ENCODE data around the gene AP2A2.
"Not testable (repeated sequence)": the region's sequence is repeated elsewhere in the genome, so short reads cannot be mapped to it uniquely, and the experiment has no call there.

AP2A2 gene

GRCh38 chr11:975376-975775 is 49.7 kb downstream of the AP2A2 start:
- DNase-seq (ENCODE audit: low read depth) = not testable (repeated sequence)

DNA sequence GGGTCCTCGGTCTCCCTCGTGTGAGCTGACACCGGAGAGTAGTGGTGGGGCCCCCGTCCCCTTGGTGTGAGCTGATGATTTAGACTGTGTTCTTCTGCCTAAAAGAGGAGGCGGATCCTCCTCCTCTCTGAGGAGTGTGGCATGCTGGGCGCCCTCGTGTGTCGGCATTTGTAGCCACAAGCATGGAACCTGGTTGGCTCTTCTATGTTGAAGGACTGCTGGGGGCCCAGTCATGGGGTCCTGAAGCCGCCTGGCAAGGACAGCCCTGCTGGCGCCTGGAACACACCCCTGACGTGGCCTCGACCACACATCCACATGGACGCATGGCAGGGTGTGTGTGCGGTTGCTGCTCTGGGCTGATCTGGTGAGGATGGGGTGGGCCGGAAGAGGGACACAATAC is 50.2 kb downstream of the AP2A2 start:
- peak; percentile 42 for DNase-seq (ENCODE audit: low read depth)

GRCh38 chr11:976431-977160 is 50.9 kb downstream of the AP2A2 start:
- no peak for DNase-seq (ENCODE audit: low read depth)

GRCh38 chr11:977830-978720 is 52.4 kb downstream of the AP2A2 start:
- DNase-seq (ENCODE audit: low read depth) = no peak

- DNase-seq (ENCODE audit: low read depth) = no peak
These were observed 53.1 kb downstream of the AP2A2 start for GRCh38 chr11:978781-979180.

DNA sequence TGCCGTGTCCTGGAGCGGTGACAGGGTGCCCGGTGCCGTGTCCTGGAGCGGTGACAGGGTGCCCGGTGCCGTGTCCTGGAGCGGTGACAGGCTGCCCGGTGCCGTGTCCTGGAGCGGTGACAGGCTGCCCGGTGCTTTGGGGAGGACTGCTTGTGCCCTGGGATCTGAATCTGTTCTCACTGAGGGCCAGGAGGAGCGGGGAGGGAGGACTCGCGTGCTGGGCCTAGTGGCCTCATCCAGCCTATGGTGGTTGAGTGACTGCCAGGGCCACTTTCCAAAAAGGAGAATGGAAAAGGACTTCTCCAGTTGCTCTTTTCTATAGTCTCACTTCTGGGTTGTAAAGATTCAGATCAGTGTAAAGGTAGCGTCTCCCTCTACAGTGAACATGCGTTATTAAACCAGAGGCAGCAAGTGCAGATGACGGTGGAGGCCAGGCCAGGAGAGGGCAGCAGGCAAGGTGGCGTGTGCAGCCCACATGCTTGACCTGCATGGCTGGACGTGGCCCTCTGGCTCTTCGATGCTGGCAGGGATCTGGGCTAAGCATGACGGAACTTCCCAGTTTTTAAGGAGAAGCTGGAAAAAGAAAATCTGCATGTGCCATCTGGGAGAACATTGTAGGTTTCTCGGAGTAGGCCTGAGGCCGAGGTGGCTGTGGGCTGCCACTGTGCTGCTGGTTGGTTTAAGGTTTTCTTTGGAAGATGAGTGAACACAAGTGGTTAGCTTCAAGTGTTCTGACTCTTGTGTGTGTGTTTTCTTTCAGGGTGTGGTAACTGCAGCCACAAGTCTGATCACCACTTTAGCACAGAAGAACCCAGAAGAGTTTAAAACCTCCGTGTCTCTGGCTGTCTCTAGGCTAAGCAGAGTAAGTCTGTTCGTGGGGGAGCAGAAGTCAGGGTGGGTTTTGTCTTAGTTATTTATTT is 55.0 kb downstream of the AP2A2 start:
- DNase-seq (ENCODE audit: low read depth) = no peak

GRCh38 chr11:981764-982163 is 56.1 kb downstream of the AP2A2 start:
- DNase-seq (ENCODE audit: low read depth) = no peak

DNA sequence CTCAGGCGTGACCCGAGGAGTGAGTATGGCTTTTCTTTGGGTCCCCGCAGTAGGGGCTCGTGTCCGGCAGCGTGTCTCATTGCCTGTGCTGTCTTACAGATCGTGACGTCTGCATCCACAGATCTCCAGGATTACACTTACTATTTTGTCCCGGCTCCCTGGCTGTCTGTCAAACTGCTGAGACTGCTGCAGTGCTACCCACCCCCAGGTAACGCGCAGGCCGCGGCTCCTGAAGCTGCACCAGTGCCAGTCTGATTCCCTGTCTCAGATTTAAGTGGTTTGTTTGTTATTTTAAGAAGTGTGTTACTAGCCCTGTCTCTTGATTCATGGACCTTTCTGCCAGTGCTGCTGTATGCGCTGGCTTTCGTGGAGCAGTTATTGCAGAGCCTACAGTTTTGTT is 58.9 kb downstream of the AP2A2 start:
- no peak for DNase-seq (ENCODE audit: low read depth)

GRCh38 chr11:985406-985805 is 59.7 kb downstream of the AP2A2 start:
- DNase-seq (ENCODE audit: low read depth) = no peak

DNA sequence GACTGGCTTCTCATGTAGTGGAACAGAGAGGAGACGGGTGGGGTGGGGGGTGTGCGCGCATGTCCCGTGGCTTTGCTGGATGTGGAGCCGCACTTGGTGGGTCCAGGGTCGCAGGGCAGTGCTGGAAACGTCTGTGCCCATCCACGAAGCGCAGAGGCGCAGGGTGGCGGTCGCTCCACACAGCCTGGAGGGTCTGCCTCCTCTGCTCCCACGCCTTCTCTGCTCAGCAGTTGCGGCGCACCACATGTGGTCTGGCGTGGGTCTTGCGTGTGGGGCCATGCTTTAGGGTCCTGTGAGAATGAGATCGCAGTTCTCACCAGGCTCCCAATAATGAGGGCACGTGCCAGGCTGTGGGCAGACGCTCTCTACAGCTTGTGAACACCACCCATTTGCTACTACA is 60.2 kb downstream of the AP2A2 start:
- no peak for DNase-seq (ENCODE audit: low read depth)

DNA sequence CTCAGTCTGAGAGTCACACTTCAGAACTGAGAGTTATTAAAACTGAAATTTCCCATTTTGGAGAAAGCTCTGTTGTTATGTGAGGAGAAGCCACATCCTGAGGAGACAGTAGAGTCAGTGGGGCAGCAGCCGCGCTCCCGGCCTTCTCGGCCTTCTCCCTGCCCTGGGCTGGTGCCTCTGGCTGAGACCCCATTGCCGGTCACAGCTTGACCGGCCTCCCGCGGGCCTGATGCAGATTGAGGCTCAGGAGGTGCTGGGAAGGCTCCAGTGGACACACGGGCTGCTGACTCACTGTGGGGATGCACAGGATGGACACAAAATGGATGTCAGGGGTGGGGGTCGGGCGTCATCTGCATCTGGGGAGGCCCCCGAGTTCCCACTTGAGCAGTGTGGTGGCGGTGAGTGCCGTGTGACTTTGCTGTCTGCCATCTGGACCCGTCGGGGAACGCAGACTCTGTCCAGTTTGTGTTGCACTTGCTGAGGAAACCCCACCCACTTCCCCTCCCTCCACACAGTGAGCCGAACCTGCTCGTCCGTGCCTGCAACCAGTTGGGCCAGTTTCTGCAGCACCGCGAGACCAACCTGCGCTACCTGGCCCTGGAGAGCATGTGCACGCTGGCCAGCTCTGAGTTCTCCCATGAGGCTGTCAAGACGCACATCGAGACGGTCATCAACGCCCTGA is 60.7 kb downstream of the AP2A2 start:
- no peak for DNase-seq (ENCODE audit: low read depth)

GRCh38 chr11:986952-987305 is 61.3 kb downstream of the AP2A2 start:
- no peak for DNase-seq (ENCODE audit: low read depth)

DNA sequence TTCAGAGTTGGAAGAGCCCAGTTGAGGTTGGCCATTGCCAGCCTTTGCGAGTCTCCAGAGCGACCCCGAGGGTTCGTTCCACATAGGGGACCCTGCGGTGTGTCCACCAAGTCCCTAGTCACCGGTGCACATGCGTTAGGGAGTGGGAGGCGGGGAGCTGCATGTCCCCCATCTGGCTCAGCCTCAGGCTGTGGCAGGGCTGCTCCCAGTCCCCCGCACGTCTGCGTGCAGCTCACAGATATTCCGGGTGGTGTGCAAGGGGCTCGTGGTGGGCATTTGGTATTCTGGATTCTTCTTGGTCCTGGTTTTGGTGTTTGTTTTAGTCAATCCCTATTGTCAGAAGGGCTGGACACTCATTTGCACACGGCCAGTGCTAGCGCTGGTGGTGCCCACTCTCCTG is 62.0 kb downstream of the AP2A2 start:
- DNase-seq (ENCODE audit: low read depth) = no peak

DNA sequence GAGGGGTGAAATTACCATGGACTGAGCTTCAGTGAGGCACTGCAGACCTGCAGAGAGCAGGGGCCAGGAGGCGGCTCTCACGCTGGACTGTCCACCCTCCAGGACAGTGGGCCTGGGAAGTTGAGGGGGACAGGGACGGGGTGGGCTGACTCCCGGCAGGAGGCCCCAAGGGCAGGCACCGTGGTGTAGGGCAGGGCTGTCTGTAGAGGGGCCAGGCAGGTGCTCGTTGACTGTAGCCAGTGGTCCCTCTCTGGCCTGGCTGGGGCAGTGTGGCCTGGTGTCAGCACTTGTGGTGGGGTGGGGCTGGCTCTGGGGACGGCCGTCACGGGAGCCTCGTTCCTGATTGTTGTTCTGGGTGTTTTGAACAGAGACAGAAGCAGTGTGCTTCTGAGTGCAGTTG is 64.4 kb downstream of the AP2A2 start:
- DNase-seq (ENCODE audit: low read depth) = no peak

- no peak for DNase-seq (ENCODE audit: low read depth)
These were observed 65.4 kb downstream of the AP2A2 start for GRCh38 chr11:991034-991433.

DNA sequence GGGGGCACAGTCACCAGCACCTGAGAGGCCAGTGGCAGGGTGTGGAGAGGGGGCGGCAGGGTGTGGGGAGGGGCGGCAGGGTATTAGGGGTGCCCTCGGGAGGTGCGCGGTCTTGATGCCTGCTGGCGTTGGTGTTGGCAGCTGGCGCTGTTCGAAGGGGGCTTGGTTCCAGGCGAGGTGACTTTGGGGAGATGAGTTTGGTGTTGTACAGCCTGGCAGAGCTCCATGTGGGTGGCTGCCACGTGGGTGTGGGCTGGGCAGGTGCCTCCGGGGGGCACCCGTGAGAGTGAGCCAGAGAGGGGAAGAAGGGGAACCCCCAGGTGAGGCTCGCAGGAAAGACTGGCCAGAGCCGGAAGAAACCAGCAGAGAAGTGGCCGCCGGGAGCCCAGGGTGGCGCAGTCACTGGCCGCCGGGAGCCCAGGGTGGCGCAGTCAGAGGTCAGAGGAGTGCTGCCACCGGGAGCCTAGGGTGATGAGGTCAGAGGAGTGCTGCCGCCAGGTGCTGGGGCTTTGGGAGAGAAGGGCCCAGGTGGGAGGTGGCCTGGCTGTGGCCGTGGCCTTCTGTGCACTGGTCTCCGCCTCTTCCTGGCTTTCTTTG is 66.1 kb downstream of the AP2A2 start:
- DNase-seq (ENCODE audit: low read depth) = no peak

GRCh38 chr11:992577-992976 is 66.9 kb downstream of the AP2A2 start:
- no peak for DNase-seq (ENCODE audit: low read depth)

DNA sequence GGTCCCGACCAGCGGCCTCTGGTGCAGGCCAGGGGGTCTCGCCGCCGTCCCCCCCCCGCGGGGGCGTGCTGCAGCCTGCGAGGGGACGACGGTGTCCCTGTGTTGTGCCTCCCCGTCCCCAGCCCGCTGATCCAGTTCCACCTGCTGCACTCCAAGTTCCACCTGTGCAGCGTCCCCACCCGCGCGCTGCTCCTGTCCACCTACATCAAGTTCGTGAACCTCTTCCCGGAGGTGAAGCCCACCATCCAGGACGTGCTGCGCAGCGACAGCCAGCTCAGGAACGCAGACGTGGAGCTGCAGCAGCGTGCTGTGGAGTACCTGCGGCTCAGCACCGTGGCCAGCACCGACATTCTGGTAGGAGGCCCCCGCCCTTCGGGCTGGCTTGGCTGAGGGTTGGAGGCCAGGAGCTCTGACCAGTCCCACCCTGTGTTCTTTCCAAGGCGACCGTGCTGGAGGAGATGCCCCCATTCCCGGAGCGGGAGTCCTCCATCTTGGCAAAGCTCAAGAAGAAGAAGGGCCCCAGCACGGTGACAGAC is 68.0 kb downstream of the AP2A2 start:
- no peak for DNase-seq (ENCODE audit: low read depth)

DNA sequence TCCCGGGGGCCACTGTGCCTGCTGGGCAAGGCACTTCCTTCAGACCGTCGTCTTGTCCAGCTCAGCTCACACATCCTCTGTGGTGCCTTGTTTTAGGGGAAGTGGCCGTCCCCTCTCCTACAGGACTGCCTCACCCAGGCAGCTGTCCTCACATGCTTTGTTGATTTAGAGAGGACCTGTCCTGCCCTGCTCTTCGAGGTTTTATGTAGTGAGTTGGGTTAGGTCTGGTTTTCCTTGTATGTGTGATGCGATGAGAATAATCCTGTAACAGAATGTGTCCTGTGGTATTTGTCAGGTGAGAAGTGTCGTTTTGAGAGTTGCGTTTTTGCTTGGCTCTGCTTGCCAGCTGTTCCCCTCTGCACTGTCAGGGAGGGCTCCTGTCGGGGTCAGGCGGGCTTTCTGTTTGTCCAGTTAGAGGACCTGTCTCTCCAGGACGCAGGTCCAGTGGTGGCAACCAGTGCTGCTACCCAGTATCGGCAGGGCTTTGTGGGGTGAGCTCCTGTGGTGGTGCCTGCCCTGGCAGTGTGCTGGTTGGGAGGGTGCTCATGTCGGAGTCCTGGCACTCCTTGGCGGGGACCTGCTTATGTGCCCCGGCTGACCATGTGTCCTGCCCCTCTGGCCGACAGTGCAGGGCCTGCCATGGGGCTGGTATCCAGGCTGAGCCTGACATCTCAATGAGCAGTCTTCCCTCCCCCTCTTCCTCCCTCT is 69.5 kb downstream of the AP2A2 start:
- DNase-seq (ENCODE audit: low read depth) = no peak

DNA sequence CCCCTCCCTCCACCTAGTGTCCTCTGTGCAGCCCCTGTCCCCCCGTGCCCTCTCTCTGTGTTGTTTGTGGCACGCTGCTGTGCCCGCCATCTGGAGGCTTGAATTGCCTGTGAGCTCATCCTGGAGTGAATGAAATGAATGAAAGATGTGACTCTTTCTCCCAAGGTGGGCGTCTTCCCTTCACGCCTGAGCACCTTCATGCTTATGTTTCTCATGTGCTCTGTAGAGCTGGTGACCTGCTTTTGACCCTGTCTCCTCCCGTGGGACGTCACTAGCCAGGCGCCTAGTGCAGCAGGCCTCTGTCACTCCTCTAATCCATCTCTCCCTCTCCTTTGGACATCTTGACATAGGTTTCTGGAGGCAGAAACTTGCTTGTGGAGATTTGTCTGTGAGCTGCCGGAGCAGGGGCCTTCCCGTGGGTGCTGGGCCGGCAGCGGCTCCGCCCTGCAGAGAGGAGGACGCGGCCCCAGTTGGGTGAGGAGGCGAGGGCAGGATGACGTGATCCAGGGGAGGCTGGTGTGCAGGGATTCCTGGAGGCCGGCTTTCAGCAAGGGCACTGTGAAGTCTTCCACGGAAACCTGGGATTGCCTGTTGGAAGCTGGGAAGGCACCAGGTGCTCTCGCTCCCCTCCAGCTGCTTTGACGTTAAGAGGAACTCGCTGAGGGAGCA is 70.2 kb downstream of the AP2A2 start:
- no peak for DNase-seq (ENCODE audit: low read depth)
